Measurements from ENCODE around the gene CADPS. TPM values are rescaled to one million over a fixed set of nuclear protein-coding genes. Genes with fewer than 3 reads are reported as not detected.

The CADPS gene
- total RNA-seq, 1 donor from 2014 or later = not detected

DNA sequence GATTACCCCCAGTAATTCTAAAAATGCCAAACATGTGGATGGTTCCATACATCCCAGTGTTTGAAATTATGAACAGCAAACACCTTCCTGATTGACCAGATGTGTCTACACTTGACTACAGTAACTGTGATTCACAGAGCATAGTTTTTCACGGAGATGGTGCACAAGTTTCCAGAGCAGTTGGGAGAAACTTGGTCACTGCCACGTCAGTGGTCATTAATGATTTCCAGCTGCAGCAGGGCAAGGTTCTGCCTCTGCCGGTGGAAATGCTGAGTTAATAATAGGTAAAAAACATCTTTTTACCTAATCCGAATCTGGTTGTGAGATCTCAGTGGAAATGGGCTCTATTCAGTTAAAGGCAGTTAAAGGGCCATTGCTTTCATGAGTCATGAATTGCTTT lies 347.7 kb downstream of the CADPS start:
- Mint-ChIP-seq H3K9me3 (no peaks in the 10 kb centered on the region), H3K4me1 (no peaks in the 10 kb centered on the region), H3K36me3 (ENCODE audit: low read depth) (no peaks in the 10 kb centered on the region), H3K27ac (no peak overlapping the region), H3K4me3 (no peak overlapping the region), H3K27me3 (no peaks in the 10 kb centered on the region)
- intact Hi-C loops (cut with micrococcal nuclease) = no loop called here
- DNase-seq = no peak

DNA sequence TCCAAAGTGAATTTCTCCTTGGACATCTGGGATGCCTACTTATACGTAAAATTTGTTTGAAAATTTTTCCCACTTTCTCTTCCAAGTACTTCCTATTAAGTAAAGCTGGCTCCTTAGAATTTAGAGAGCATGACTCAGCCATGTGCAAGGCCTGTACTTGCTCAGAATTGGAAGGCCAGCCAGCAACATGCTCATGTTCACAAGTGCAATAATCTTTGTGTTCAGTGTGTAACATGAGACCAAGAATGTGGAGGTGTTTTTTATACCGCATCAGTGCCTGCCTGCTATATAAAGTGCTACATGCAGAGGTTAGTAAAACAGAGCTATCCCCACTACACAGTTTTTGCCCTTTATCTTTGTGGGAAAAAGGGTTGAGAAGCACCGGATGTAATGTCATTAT lies 349.9 kb downstream of the CADPS start:
- H3K27me3 Mint-ChIP-seq = no peaks in the 10 kb centered on the region
- H3K9me3 Mint-ChIP-seq = no peaks in the 10 kb centered on the region
- H3K4me1 Mint-ChIP-seq = no peaks in the 10 kb centered on the region
- no peak overlapping the region for H3K4me3 Mint-ChIP-seq
- no peak overlapping the region for H3K27ac Mint-ChIP-seq
- intact Hi-C loops (cut with micrococcal nuclease) = no loop called here
- no peaks in the 10 kb centered on the region for H3K36me3 Mint-ChIP-seq (ENCODE audit: low read depth)
- DNase-seq = no peak

DNA sequence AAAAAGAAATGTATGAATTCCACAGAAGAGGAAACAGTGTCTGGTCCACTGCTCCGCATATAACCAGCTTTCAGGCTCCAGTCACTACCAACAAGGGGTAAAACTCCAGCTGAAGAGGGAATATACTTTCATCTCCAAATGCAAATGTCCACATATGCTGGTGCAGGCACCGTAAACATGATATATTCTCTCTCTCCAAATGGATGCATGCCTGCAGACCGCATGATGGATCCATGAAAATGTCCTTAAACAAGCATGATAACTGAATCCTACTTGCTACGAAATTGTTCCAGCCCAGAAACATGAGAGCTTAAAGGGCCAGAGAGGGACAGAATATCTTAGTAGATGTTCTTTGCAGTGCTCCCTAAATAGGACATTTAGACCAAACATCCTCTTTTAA lies 351.5 kb downstream of the CADPS start:
- H3K9me3 Mint-ChIP-seq = no peaks in the 10 kb centered on the region

DNA sequence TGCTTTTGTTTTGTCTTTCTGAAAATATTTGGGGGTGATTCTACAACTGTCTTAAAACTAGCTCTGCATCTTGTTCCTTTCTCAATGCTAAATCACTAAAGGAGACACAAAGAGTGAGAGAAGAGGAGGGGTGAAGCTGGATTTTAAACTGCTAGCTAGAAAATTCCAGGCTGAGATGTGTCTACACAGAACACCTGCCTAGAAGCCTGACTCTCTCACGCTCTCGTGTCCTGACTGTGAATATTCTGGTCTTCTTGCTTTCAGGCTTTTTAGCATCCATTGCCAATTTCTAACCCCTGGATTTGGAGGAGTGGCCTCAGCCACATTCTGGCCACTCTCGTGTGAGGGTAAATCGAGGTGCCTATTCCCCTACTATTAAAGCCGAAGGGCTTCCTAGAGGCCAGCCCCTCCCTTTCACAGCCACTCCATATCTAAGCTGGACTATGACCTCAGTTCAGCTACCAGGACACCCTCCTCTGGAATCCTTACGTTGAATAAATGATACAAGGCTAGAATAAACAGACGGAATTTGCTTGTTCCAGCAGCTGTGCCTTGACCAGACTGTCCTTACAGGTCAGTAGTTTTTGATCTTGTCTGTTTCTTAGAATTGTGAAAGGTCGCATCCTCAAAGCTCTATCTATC lies 353.6 kb downstream of the CADPS start:
- no peak for DNase-seq
- intact Hi-C loops (cut with micrococcal nuclease) = no loop called here
- Mint-ChIP-seq H3K9me3 (no peaks in the 10 kb centered on the region), H3K36me3 (ENCODE audit: low read depth) (no peaks in the 10 kb centered on the region), H3K27me3 (no peaks in the 10 kb centered on the region), H3K4me3 (no peak overlapping the region), H3K4me1 (no peaks in the 10 kb centered on the region), H3K27ac (no peak overlapping the region)

More for the DNA sequence above, 351.5 kb downstream of the CADPS start:
- no peak for DNase-seq
- no peaks in the 10 kb centered on the region for H3K4me1 Mint-ChIP-seq
- H3K4me3 Mint-ChIP-seq = no peak overlapping the region
- H3K36me3 Mint-ChIP-seq (ENCODE audit: low read depth) = no peaks in the 10 kb centered on the region
- no peak overlapping the region for H3K27ac Mint-ChIP-seq
- H3K27me3 Mint-ChIP-seq = no peaks in the 10 kb centered on the region
- intact Hi-C loops (cut with micrococcal nuclease) = no loop called here

DNA sequence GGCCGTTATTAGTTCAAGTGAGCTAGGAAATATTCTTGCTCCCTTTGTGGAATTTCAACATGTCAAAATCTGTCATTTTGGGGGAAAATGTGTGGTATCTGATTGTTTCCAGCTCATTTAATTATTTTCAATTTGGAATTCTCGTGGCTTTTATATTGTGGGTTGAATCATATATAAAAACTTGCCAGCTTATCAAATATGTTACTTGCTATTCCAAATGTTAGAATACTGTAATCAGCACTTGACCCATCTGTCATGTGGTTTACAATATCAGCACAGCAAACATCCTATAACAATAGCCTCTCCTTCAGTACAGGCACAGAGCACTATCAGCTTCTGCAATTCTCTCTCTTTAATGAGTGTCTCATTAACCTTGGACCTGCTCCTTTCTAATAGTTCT lies 371.7 kb downstream of the CADPS start:
- Mint-ChIP-seq H3K4me1 (no peaks in the 10 kb centered on the region), H3K9me3 (no peaks in the 10 kb centered on the region), H3K27ac (no peak overlapping the region), H3K4me3 (no peak overlapping the region), H3K27me3 (no peaks in the 10 kb centered on the region), H3K36me3 (ENCODE audit: low read depth) (no peaks in the 10 kb centered on the region)
- no peak for DNase-seq
- intact Hi-C loops (cut with micrococcal nuclease) = no loop called here

DNA sequence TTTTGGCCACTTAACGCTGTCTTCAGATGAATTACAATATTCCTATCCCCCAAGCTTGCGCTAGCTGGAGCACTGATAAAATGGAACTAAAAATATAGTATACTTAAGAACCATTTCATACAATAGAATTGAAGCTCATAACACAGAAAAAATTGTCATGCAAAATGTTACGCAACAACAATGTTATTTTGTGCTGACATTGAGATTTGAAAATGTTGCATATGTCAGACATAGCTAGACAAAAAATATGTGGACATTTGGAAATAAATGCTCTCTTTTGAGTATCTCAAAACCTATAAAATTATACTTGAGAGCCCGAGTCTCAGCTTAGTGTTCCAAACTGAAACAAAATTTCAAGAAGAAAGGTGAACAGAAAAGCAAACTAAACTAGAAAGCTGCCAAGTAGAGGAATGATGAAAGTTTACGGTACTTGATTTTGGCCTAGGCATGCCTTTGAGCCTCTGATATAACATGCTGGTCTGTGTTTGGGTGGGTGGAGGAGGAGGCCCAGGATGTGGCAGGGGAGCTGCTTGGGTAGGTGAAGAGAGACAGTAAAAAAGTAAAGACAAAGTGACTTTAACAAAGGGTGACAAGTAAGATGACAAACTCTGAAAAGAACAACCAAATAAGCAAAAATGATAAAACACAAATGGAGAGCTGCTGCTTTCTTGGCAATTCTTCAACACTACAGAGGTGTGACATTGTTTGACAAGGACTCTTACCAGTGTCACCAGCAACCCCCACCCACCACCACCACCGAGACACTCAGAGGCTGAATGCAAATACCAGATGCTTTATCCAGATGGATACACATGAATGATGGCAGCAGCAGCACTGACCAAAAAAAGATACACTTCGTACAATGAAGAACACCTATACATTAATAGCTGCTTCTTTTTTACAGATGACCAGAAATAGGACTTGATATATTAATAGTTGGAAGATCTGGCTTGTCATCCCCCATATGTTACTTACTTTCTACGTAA lies 372.6 kb downstream of the CADPS start:
- intact Hi-C loops (cut with micrococcal nuclease) = no loop called here
- H3K4me1 Mint-ChIP-seq = no peaks in the 10 kb centered on the region
- no peaks in the 10 kb centered on the region for H3K27me3 Mint-ChIP-seq

DNA sequence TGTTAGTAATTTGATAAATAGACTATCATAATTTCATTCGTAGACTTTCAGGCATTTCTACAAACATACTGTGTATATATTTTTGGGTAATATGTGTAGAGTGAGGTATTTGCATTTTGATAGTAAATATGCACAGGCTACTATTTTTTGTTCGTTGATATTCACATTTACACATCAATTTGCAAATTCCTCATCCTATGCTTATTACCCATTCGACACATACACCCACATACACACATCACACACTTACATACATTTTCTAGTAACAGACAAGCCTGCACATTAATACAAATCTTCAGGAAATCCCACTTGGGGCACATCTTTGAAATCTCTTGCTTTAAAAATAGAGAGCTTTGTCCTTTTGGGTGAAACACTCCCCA lies 373.9 kb downstream of the CADPS start:
- Mint-ChIP-seq H3K36me3 (ENCODE audit: low read depth) (no peaks in the 10 kb centered on the region), H3K9me3 (no peaks in the 10 kb centered on the region), H3K27ac (no peak overlapping the region), H3K27me3 (no peaks in the 10 kb centered on the region), H3K4me3 (no peak overlapping the region), H3K4me1 (no peaks in the 10 kb centered on the region)
- DNase-seq = no peak
- intact Hi-C loops (cut with micrococcal nuclease) = no loop called here

More for the DNA sequence above, 372.6 kb downstream of the CADPS start:
- H3K36me3 Mint-ChIP-seq (ENCODE audit: low read depth) = no peaks in the 10 kb centered on the region
- no peak overlapping the region for H3K4me3 Mint-ChIP-seq
- no peaks in the 10 kb centered on the region for H3K9me3 Mint-ChIP-seq
- H3K27ac Mint-ChIP-seq = no peak overlapping the region
- DNase-seq = no peak

DNA sequence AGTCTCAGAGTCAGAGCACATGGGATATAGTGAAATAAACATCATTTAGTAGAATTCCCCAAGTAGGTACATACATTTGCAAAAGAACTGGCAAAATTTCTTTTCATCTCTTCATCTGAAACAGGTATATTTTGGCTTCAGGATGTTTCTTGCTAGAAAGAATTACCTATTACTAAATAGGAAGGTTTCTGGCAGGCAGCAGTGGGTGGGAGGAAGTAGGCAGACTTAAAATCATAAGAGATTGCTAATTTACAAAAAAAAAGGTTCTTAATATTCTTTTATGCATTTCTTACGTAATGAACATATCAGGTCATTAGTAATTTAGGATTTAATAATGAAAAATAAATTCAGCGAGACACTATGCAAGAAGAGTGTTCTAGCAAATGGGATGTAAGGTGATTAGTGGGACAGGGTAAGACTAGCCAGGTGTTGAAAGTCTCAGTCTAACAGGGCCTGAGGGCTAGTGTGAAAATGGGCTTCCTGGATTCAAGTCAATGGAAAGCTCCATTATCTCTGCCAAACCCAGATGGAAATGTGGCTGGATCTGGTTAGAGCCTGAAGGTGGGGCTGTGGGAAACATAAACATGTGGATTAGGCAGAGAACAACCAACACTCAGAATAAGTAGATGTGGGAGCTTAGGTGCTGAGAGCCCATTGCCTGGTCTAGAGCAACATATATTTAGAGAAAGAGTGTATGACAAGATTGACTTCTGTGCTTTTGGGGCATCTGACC lies 374.5 kb downstream of the CADPS start:
- Mint-ChIP-seq H3K27ac (no peak overlapping the region), H3K4me1 (no peaks in the 10 kb centered on the region), H3K4me3 (no peak overlapping the region), H3K36me3 (ENCODE audit: low read depth) (no peaks in the 10 kb centered on the region), H3K9me3 (no peaks in the 10 kb centered on the region), H3K27me3 (no peaks in the 10 kb centered on the region)
- intact Hi-C loops (cut with micrococcal nuclease) = no loop called here
- DNase-seq = no peak

DNA sequence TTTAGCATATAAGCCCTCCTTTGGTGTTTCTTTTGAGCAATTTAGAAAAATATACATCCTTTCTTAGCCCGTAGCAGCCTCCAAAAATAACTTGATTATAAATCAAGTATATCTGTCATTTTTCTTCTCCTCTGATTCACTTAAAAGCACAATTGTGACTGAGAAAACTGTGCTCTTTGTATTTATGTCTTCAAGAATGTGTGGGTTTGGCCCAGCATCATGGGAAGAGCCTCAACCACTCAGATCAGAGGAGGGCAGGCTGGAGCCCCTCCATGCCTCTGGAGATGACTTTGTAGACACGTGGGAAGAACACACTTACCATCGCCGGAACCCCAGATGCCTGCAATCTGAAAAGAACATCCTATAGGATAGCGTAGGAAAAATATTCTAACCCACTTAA lies 378.1 kb downstream of the CADPS start:
- H3K36me3 Mint-ChIP-seq (ENCODE audit: low read depth) = no peaks in the 10 kb centered on the region
- no peaks in the 10 kb centered on the region for H3K9me3 Mint-ChIP-seq
- intact Hi-C loops (cut with micrococcal nuclease) = no loop called here
- no peaks in the 10 kb centered on the region for H3K27me3 Mint-ChIP-seq
- no peaks in the 10 kb centered on the region for H3K4me1 Mint-ChIP-seq
- H3K27ac Mint-ChIP-seq = no peak overlapping the region
- DNase-seq = no peak
- H3K4me3 Mint-ChIP-seq = no peak overlapping the region

DNA sequence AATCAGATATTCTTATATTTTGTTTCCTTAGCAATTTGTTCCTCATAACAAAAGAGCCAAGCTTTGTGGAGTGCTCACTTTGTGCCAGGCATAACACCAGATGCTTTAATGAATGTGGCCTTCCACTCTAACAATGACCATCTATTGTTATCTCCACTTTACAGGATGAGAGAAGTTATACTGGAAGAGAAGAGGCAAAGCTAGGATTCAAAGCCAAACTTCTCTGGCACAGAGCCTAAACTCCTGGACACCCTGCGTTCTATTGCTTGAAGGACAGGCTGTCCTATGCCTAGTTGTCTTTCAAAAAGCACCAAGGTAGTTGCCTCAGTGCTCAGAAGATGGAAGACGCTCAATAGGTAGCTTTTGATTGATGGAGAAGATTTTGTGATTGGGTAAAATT lies 378.7 kb downstream of the CADPS start:
- Mint-ChIP-seq H3K36me3 (ENCODE audit: low read depth) (no peaks in the 10 kb centered on the region), H3K4me3 (no peak overlapping the region), H3K9me3 (no peaks in the 10 kb centered on the region), H3K27ac (no peak overlapping the region), H3K27me3 (no peaks in the 10 kb centered on the region), H3K4me1 (no peaks in the 10 kb centered on the region)
- no peak for DNase-seq
- intact Hi-C loops (cut with micrococcal nuclease) = no loop called here

DNA sequence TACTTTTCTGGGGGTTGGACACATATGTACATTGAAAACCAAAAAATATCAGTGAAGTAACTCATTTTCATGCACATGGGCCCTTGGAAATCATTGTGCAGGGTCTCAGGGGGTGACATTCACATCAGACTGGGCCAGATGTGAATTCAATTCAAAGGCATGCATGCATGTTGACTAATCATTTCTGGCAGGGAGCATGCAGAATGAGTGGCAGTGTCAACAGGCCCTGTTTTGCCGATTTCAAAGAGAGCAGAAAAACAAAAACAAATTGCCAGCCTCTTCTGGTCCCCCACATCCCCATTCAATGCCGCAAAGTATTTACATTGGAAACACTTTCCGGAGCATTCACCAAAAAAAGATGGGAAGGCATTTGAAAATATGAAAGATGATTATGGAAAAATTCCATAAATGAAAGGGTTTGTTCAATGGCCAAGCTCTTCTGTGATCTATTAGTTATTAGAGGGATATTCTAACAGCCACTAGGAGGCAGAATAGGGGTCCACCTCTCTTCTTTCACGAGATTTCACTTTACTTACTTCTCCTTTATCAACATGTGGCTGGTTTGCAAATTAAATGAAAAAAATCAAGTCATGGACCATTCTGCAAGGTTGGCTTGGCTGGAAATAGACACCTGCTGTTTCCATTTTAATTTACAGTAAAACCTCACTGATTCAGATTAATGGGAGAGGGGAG lies 382.0 kb downstream of the CADPS start:
- intact Hi-C loops (cut with micrococcal nuclease) = no loop called here
- Mint-ChIP-seq H3K4me3 (no peak overlapping the region), H3K36me3 (ENCODE audit: low read depth) (no peaks in the 10 kb centered on the region), H3K9me3 (no peaks in the 10 kb centered on the region), H3K27ac (no peak overlapping the region), H3K4me1 (no peaks in the 10 kb centered on the region), H3K27me3 (no peaks in the 10 kb centered on the region)
- DNase-seq = no peak

DNA sequence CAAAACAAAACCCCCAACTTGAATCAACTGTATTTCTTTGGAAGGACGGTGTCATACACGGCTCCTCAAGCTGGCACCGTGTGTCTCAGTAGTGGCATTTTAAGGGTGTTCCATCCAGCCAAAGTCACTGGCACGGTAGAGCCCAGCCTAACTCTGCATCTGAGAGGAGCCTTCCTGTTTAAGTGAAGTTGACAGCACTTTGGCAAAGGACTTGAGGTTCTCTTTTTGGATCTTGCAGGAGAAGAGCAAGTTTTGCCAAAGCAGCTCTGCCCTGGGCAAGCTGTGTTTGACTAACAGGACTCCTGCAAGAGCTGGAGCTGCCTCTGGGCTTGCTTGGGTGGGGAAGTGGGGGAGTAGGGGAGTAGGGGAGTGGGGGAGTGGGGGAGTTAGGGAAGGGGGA lies 392.3 kb downstream of the CADPS start:
- Mint-ChIP-seq H3K4me1 (no peaks in the 10 kb centered on the region), H3K36me3 (ENCODE audit: low read depth) (no peaks in the 10 kb centered on the region), H3K27me3 (peaks cover 4% of the 10 kb centered on the region), H3K27ac (no peak overlapping the region), H3K4me3 (no peak overlapping the region), H3K9me3 (no peaks in the 10 kb centered on the region)
- intact Hi-C loops (cut with micrococcal nuclease) = no loop called here
- DNase-seq = no peak

DNA sequence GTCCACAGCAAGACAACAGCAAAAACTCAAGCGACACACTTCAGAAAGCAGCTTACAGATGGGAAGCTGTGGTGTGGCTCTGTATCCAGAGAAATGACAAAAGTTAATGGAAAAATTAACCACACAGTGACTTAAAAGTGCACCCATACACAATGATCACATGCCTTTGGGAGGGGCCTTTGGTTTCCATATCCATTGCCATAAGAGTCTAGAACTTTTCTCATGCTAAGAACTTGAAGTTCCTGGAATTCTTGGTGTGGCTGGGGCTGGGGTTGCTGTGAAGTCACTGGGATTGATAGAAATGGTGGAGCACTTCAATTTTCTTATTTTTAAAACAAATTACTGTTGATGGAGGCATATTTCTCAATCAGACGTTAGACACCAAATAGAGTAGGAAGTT lies 393.3 kb downstream of the CADPS start:
- no peak overlapping the region for H3K4me3 Mint-ChIP-seq
- intact Hi-C loops (cut with micrococcal nuclease) = no loop called here
- H3K27me3 Mint-ChIP-seq = peaks cover 4% of the 10 kb centered on the region
- DNase-seq = no peak
- no peak overlapping the region for H3K27ac Mint-ChIP-seq
- no peaks in the 10 kb centered on the region for H3K36me3 Mint-ChIP-seq (ENCODE audit: low read depth)
- H3K9me3 Mint-ChIP-seq = no peaks in the 10 kb centered on the region
- no peaks in the 10 kb centered on the region for H3K4me1 Mint-ChIP-seq

Data from activated CD4-positive, alpha-beta T cell treated with anti-CD3 and anti-CD28 coated beads, Interleukin-2, amount 10 ng/mL, durations not matched to agents 24 days and 14 days (primary cell).